HG03442 (cell line): ENCODE measurements around the gene KRTAP10-9.
"Not testable (repeated sequence)": the region's sequence is repeated elsewhere in the genome, so short reads cannot be mapped to it uniquely, and the experiment has no call there.

Source experiments
- ATAC-seq: cut with Tn5 transposase; IDR thresholded peaks from one replicate; pipeline ENCODE4 v1.9.1; 2021; ENCODE audit warnings: mild to moderate bottlenecking, moderate library complexity; ENCODE audit not compliant: unreplicated experiment

KRTAP10-9 gene

GRCh38 chr21:44657635-44658540 lies 31.0 kb downstream of the KRTAP10-9 start, which contains the start of gene KRTAP12-3:
TSS of gene KRTAP12-3 (plus strand) at chr21:44657932. CDS start at chr21:44657980, 48 bp downstream.
- ATAC-seq = no peak

GRCh38 chr21:44658541-44658910 lies 31.6 kb downstream of the KRTAP10-9 start:
- no peak for ATAC-seq

- no peak for ATAC-seq
Observed at GRCh38 chr21:44658913-44659595, 32.2 kb downstream of the KRTAP10-9 start.

GRCh38 chr21:44661567-44661966 lies 34.7 kb downstream of the KRTAP10-9 start:
- ATAC-seq = not testable (repeated sequence)

GRCh38 chr21:44664691-44665090 lies 37.8 kb downstream of the KRTAP10-9 start:
- no peak for ATAC-seq

GRCh38 chr21:44666401-44667320 lies 39.8 kb downstream of the KRTAP10-9 start, which contains the start of gene KRTAP12-2:
TSS of gene KRTAP12-2 (minus strand) at chr21:44666927. CDS start at chr21:44666886, 41 bp downstream.
- ATAC-seq = no peak

GRCh38 chr21:44667612-44668011 lies 40.7 kb downstream of the KRTAP10-9 start:
- no peak for ATAC-seq

GRCh38 chr21:44670642-44671432 lies 43.9 kb downstream of the KRTAP10-9 start:
- ATAC-seq = no peak

- no peak for ATAC-seq
Observed at GRCh38 chr21:44671911-44672310, 45.0 kb downstream of the KRTAP10-9 start.

- no peak for ATAC-seq
Observed at GRCh38 chr21:44677881-44678280, 51.0 kb downstream of the KRTAP10-9 start.
